ENCODE data around the gene SLC2A1. TPM values are rescaled to one million over a fixed set of nuclear protein-coding genes. Genes with fewer than 3 reads are reported as not detected.

Gene SLC2A1
- total RNA-seq, 1 experiment from 2014 or later: 245 TPM

DNA sequence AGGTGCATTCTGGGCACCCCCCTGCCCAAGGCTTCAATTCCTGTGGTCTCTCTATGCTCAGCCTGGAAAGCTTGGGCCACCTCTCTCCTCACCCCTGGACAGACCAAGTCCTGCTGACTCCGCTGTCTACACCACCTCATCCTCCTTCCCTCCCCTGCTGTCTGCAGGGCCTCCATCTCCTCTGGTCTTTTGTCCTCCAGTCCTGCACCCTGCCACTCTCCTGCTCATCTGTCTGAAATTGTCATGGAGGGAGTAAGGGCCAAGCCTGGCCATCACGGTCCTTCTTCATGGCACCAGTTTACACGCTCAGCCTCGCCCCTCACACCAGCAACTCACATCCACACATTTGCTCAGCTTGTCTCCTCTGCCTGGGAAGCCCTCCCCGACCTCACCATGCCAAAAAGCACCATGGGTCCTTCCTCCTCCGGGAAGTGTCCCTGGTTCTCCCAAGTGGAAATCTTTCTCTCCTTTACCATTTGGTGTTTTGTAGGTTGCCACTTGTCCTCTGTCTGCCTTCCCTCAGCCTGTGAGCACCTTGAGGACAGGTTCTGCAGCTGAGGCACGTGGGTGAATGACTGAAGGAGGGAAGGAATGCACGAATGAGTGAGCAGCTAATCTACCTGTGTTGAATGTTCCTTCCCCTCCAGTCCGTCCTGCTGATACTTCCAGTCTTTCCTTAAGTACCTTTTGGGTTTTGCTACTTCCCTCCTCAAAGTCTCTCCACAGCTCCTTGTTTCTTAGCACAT is 2.1 kb upstream of the SLC2A1 start:
- H3K79me2 ChIP-seq (ENCODE audit: low read length): peaks cover 63% of the 10 kb centered on the region
- H3K9ac ChIP-seq (ENCODE audit: low read length): peak overlapping the region; percentile 50; the same call in 1 of the 2 replicates
- CTCF ChIA-PET: no interaction called here
- POLR2A ChIA-PET (ENCODE audit: unreplicated experiment): interaction anchor here (0.6 kb wide), 2 partner anchors 89 to 448 kb away, joined by 4 read pairs; no protein-coding TSS in a partner anchor
- intact Hi-C loops (cut with micrococcal nuclease): no loop called here
- DNase-seq (no peak), ATAC-seq (no peak)
- no peak overlapping the region for H2AFZ ChIP-seq (ENCODE audit: low read length)
- H3K27me3 ChIP-seq (ENCODE audit: low read length): no peaks in the 10 kb centered on the region
- no peaks in the 10 kb centered on the region for H3K9me2 ChIP-seq (replicated peaks; ENCODE audit: low read length)
- H3F3A ChIP-seq (ENCODE audit: low read length, unreplicated experiment): no peaks in the 10 kb centered on the region
- peaks cover 19% of the 10 kb centered on the region for H4K20me1 ChIP-seq (ENCODE audit: low read length)
- no peaks in the 10 kb centered on the region for H3K9me3 ChIP-seq (ENCODE audit: low read length)
- H3K4me3 ChIP-seq (ENCODE audit: low read length): no peak overlapping the region
- H3K4me2 ChIP-seq (ENCODE audit: low read length): peak overlapping the region; percentile 45; the same call in 1 of the 2 replicates
- no TSS peak for BruUV-seq (replicated peaks)
- peaks cover 64% of the 10 kb centered on the region for H3K4me1 ChIP-seq (ENCODE audit: insufficient read depth, low read length)
- TF ChIP-seq EZH2 (IDR thresholded peaks at IDR 0.05; ENCODE audit: low read length, unreplicated experiment): no peak
- no peak for TF ChIP-seq EZH2phosphoT487 (IDR thresholded peaks at IDR 0.05; ENCODE audit: borderline replicate concordance, low read length)
- TF ChIP-seq, protein P1, sequence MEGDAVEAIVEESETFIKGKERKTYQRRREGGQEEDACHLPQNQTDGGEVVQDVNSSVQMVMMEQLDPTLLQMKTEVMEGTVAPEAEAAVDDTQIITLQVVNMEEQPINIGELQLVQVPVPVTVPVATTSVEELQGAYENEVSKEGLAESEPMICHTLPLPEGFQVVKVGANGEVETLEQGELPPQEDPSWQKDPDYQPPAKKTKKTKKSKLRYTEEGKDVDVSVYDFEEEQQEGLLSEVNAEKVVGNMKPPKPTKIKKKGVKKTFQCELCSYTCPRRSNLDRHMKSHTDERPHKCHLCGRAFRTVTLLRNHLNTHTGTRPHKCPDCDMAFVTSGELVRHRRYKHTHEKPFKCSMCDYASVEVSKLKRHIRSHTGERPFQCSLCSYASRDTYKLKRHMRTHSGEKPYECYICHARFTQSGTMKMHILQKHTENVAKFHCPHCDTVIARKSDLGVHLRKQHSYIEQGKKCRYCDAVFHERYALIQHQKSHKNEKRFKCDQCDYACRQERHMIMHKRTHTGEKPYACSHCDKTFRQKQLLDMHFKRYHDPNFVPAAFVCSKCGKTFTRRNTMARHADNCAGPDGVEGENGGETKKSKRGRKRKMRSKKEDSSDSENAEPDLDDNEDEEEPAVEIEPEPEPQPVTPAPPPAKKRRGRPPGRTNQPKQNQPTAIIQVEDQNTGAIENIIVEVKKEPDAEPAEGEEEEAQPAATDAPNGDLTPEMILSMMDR (conservative IDR thresholded peaks at IDR 0.05; ENCODE audit: low read depth, low read length): no peak
- peaks cover 13% of the 10 kb centered on the region for H3K36me3 ChIP-seq (ENCODE audit: low read depth, low read length)
- peak overlapping the region; percentile 94 for H3K27ac ChIP-seq (ENCODE audit: low read length)

DNA sequence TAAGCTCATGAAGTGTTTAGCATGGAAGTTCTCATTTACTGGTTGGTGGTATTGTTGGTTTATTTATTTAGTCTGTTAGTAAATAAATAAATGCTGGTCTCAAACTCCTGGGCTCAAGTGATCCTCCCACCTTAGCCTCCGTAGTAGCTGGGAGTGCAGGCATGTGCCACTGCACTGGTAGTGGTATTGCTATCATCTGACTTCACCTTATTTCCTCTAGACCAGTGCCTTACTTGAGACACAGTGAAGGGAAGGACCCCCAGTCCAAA is 1.4 kb upstream of the SLC2A1 start:
- ATAC-seq (no peak), DNase-seq (no peak)
- Histone ChIP-seq H3K79me2 (ENCODE audit: low read length) (peaks cover 65% of the 10 kb centered on the region), H2AFZ (ENCODE audit: low read length) (no peak overlapping the region), H3K9me2 (replicated peaks; ENCODE audit: low read length) (no peaks in the 10 kb centered on the region), H3K36me3 (ENCODE audit: low read depth, low read length) (peaks cover 20% of the 10 kb centered on the region), H3K9me3 (ENCODE audit: low read length) (no peaks in the 10 kb centered on the region), H3K9ac (ENCODE audit: low read length) (no peak overlapping the region), H3K27me3 (ENCODE audit: low read length) (no peaks in the 10 kb centered on the region), H4K20me1 (ENCODE audit: low read length) (peaks cover 26% of the 10 kb centered on the region), H3K4me3 (ENCODE audit: low read length) (peak overlapping the region; percentile 99; the same call in 1 of the 2 replicates), H3K27ac (ENCODE audit: low read length) (no peak overlapping the region), H3K4me2 (ENCODE audit: low read length) (peak overlapping the region; percentile 97), H3F3A (ENCODE audit: low read length, unreplicated experiment) (no peaks in the 10 kb centered on the region), H3K4me1 (ENCODE audit: insufficient read depth, low read length) (peaks cover 66% of the 10 kb centered on the region)
- TF ChIP-seq, protein P1 (conservative IDR thresholded peaks at IDR 0.05; ENCODE audit: low read depth, low read length): no peak
- TF ChIP-seq EZH2phosphoT487 (IDR thresholded peaks at IDR 0.05; ENCODE audit: borderline replicate concordance, low read length): no peak
- TF ChIP-seq EZH2 (IDR thresholded peaks at IDR 0.05; ENCODE audit: low read length, unreplicated experiment): no peak
- CTCF ChIA-PET: interaction anchor here (1.1 to 1.2 kb wide), 2 partner anchors 37 to 114 kb away, joined by 3 to 6 read pairs; no protein-coding TSS in a partner anchor
- intact Hi-C loops (cut with micrococcal nuclease): no loop called here
- no TSS peak for BruUV-seq (replicated peaks)
- POLR2A ChIA-PET (ENCODE audit: unreplicated experiment): no interaction called here

DNA sequence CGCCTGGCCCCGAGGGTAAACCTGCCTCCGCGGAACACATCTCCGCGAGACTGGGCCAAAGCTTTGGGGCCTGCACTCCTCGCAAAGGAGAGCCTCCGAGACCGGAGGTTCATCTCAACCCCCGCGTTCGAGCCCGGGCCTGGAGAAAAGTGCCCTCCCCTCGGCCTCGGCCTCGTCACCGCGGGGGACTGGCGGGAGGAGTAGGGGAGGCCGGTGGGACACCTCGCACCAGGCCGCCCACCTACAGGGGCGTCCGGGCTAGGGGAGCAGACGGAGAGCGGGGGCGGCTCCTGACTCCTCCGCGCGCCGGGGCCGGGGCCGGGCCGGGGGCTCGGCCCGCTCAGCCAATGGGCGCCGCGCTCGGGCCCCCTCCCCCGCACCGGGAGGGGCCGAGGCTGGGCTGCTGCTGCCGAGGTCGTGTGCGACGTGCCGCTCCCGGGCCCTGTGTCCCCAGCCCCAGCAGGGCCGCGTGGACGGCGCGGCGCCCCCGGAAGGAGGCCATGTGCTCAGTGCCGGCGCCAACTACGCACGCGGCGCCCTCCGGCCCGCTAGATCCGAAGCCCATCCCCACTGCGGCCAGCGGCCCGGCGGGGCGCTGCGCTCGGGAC is 684 bp downstream of the SLC2A1 start:
- no peaks in the 10 kb centered on the region for H3F3A ChIP-seq (ENCODE audit: low read length, unreplicated experiment)
- intact Hi-C loops (cut with micrococcal nuclease): loop anchor here (1.0 to 5.0 kb wide), 4 partner anchors 17 to 115 kb away; no protein-coding TSS in a partner anchor
- no peaks in the 10 kb centered on the region for H3K27me3 ChIP-seq (ENCODE audit: low read length)
- no peak overlapping the region for H3K27ac ChIP-seq (ENCODE audit: low read length)
- ChIA-PET CTCF (no interaction called here), POLR2A (ENCODE audit: unreplicated experiment) (interaction anchor here (0.6 kb wide), 1 partner anchor 116 kb away, joined by 3 read pairs; no protein-coding TSS in a partner anchor)
- no peak overlapping the region for H2AFZ ChIP-seq (ENCODE audit: low read length)
- peak; percentile 42 for ATAC-seq
- TF ChIP-seq EZH2phosphoT487 (IDR thresholded peaks at IDR 0.05; ENCODE audit: borderline replicate concordance, low read length) (no peak), EZH2 (IDR thresholded peaks at IDR 0.05; ENCODE audit: low read length, unreplicated experiment) (no peak)
- TF ChIP-seq, protein P1 (conservative IDR thresholded peaks at IDR 0.05; ENCODE audit: low read depth, low read length): no peak
- peaks cover 36% of the 10 kb centered on the region for H3K36me3 ChIP-seq (ENCODE audit: low read depth, low read length)
- peak; percentile 68 for DNase-seq
- H3K4me3 ChIP-seq (ENCODE audit: low read length): peak overlapping the region; percentile 99
- peak overlapping the region; percentile 97 for H3K4me2 ChIP-seq (ENCODE audit: low read length)
- no peaks in the 10 kb centered on the region for H3K9me2 ChIP-seq (replicated peaks; ENCODE audit: low read length)
- peaks cover 44% of the 10 kb centered on the region for H4K20me1 ChIP-seq (ENCODE audit: low read length)
- H3K79me2 ChIP-seq (ENCODE audit: low read length): peaks cover 85% of the 10 kb centered on the region
- no TSS peak for BruUV-seq (replicated peaks)
- peaks cover 69% of the 10 kb centered on the region for H3K4me1 ChIP-seq (ENCODE audit: insufficient read depth, low read length)
- peak overlapping the region; percentile 70 for H3K9ac ChIP-seq (ENCODE audit: low read length)
- no peaks in the 10 kb centered on the region for H3K9me3 ChIP-seq (ENCODE audit: low read length)
